Colon (tissue), 2 donors: ENCODE data around the gene SPIN1.

Experiments
- FAIRE-seq: peaks from 2 replicates; lab custom pipeline; 2012; peaks lifted over from hg19 to GRCh38; lab: Jason Lieb, UNC
- donor health status: control.
- donor health status: control.

Gene SPIN1

GRCh38 chr9:88388886-88389605 lies 802 bp downstream of the SPIN1 start:
- FAIRE-seq, result no peak

GRCh38 chr9:88390371-88390990 lies 2.2 kb downstream of the SPIN1 start:
- FAIRE-seq, result no peak

GRCh38 chr9:88391236-88391635 lies 3.0 kb downstream of the SPIN1 start:
- FAIRE-seq, result no peak

GRCh38 chr9:88391921-88392320 lies 3.7 kb downstream of the SPIN1 start:
- no peak for FAIRE-seq

GRCh38 chr9:88392549-88392948 lies 4.3 kb downstream of the SPIN1 start:
- no peak for FAIRE-seq

- FAIRE-seq, result no peak
Observed at GRCh38 chr9:88396836-88397577, 8.8 kb downstream of the SPIN1 start.

GRCh38 chr9:88398016-88398415 lies 9.8 kb downstream of the SPIN1 start:
- FAIRE-seq, result no peak

- no peak for FAIRE-seq
Observed at GRCh38 chr9:88399966-88400365, 11.7 kb downstream of the SPIN1 start.

- FAIRE-seq, result no peak
Observed at GRCh38 chr9:88403340-88403739, 15.1 kb downstream of the SPIN1 start.

GRCh38 chr9:88406051-88406450 lies 17.8 kb downstream of the SPIN1 start:
- FAIRE-seq, result no peak

GRCh38 chr9:88411471-88411870 lies 23.2 kb downstream of the SPIN1 start:
- no peak for FAIRE-seq

- no peak for FAIRE-seq
Observed at GRCh38 chr9:88414298-88414697, 26.1 kb downstream of the SPIN1 start.

- no peak for FAIRE-seq
Observed at GRCh38 chr9:88418025-88418424, 29.8 kb downstream of the SPIN1 start.

- no peak for FAIRE-seq
Observed at GRCh38 chr9:88418715-88419540, 30.7 kb downstream of the SPIN1 start.

- no peak for FAIRE-seq
Observed at GRCh38 chr9:88420227-88420626, 32.0 kb downstream of the SPIN1 start.

GRCh38 chr9:88421348-88421747 lies 33.1 kb downstream of the SPIN1 start:
- no peak for FAIRE-seq

GRCh38 chr9:88425538-88425950 lies 37.3 kb downstream of the SPIN1 start:
- no peak for FAIRE-seq

GRCh38 chr9:88426651-88427050 lies 38.4 kb downstream of the SPIN1 start:
- no peak for FAIRE-seq

GRCh38 chr9:88429595-88430430 lies 41.6 kb downstream of the SPIN1 start:
- FAIRE-seq, result no peak

- FAIRE-seq, result no peak
Observed at GRCh38 chr9:88433583-88434255, 45.5 kb downstream of the SPIN1 start.

GRCh38 chr9:88435336-88435735 lies 47.1 kb downstream of the SPIN1 start:
- no peak for FAIRE-seq
